Stomach (tissue), 4 donors: ENCODE measurements around the gene WNT9A.

Source experiments
- CTCF ChIP-seq, 7 experiments: fragments of 450-650 bp in 4 of 7; fragments of 200-600 bp in 3 of 7; sonication (generic) in 3 of 7; IDR thresholded peaks; one replicate each; pipeline ENCODE4 v1.5.1; 2016 to 2019; ENCODE audit warnings: antibody characterized with exemption in 7 of 7, control low read depth in 2 of 7, mild to moderate bottlenecking in 1 of 7
- EP300 ChIP-seq: sonication (generic); formaldehyde crosslinking; IDR thresholded peaks from one replicate; pipeline ENCODE4 v1.6.1; 2017; ENCODE audit warnings: antibody characterized with exemption

GRCh38 chr1:227894831-227895451 lies 52.8 kb downstream of the WNT9A start:
- no peak for TF ChIP-seq CTCF (IDR thresholded peaks at IDR 0.05)
- TF ChIP-seq EP300, result no peak
